Measurements from ENCODE around the gene CRLF1. TPM values are rescaled to one million over a fixed set of nuclear protein-coding genes. Genes with fewer than 3 reads are reported as not detected.

CRLF1 gene
- total and polyA plus RNA-seq, 2 of the 8 experiments (the other 6 are each of a cell fraction or from before 2014, with no cell fraction given) = 7.2 to 10.3 TPM

- Histone ChIP-seq H3K79me1 (ENCODE audit: low read depth, low read length) (no peaks in the 10 kb centered on the region), H3K4me2 (ENCODE audit: insufficient read depth in 1 of 2, low read depth in 2 of 2, low read length in 2 of 2) (no peak overlapping the region), H2AK5ac (ENCODE audit: low read depth, low read length) (no peak overlapping the region), H2BK12ac (ENCODE audit: low read depth, low read length) (no peak overlapping the region), H3K4ac (replicated peaks; ENCODE audit: insufficient read length, low read depth, low read length) (no peak overlapping the region), H3K14ac (ENCODE audit: insufficient read length) (no peak overlapping the region), H2BK20ac (ENCODE audit: low read length) (no peak overlapping the region), H2AFZ (ENCODE audit: low read length) (no peak overlapping the region), H3K4me3 (ENCODE audit: extremely low read depth in 1 of 4, insufficient read depth in 2 of 4, low read depth in 3 of 4, low read length in 4 of 4) (no peak overlapping the region), H3K4me1 (replicated peaks in 1 of 4; ENCODE audit: control insufficient read depth in 3 of 4, insufficient read depth in 4 of 4, low read length in 3 of 4) (peaks cover 3 to 22% (median 16%) of the 10 kb centered on the region in 4 experiments), H3K18ac (ENCODE audit: extremely low read depth, low read length) (no peak overlapping the region), H3K27ac (ENCODE audit: low read depth, low read length) (no peak overlapping the region), H3K23me2 (ENCODE audit: low read depth, low read length) (peaks cover 15% of the 10 kb centered on the region), H2BK15ac (ENCODE audit: low read length) (no peak overlapping the region), H3K27me3 (replicated peaks in 1 of 4; ENCODE audit: control insufficient read depth in 3 of 4, extremely low read depth in 1 of 4, insufficient read depth in 3 of 4, low read length in 3 of 4) (peaks cover 29 to 43% (median 39%) of the 10 kb centered on the region in 4 experiments), H3K79me2 (ENCODE audit: control insufficient read depth in 1 of 2, insufficient read depth in 2 of 2, low read length in 2 of 2) (no peaks in the 10 kb centered on the region), H3K9ac (replicated peaks in 1 of 4; ENCODE audit: extremely low read depth in 1 of 4, low read depth in 3 of 4, low read length in 3 of 4) (no peak overlapping the region), H3K23ac (ENCODE audit: insufficient read length) (no peak overlapping the region), H2BK120ac (replicated peaks; ENCODE audit: low read depth, low read length) (no peak overlapping the region), H3K36me3 (ENCODE audit: control insufficient read depth in 2 of 4, insufficient read depth in 4 of 4, low read length in 3 of 4) (peaks cover 0 to 3% (median 0%) of the 10 kb centered on the region in 4 experiments; a peak in 1 of 8 replicates), H4K20me1 (replicated peaks in 1 of 2; ENCODE audit: control insufficient read depth in 1 of 2, insufficient read depth in 2 of 2, low read length in 2 of 2) (peaks cover 0 to 12% of the 10 kb centered on the region in 2 experiments), H2BK5ac (ENCODE audit: low read depth, low read length) (no peak overlapping the region), H4K8ac (ENCODE audit: extremely low read depth, insufficient read depth, low read length) (no peak overlapping the region), H4K5ac (ENCODE audit: insufficient read length, low read depth, low read length) (no peak overlapping the region), H4K91ac (replicated peaks; ENCODE audit: insufficient read length, low read length) (no peak overlapping the region), H3K9me3 (ENCODE audit: insufficient read depth in 2 of 2, low read depth in 1 of 2, low read length in 1 of 2) (no peaks in the 10 kb centered on the region), H3K56ac (replicated peaks; ENCODE audit: insufficient read length, low read depth, low read length) (no peak overlapping the region)
- WGBS, 2 experiments (ENCODE audit: extremely low coverage in 1 of 2, insufficient coverage in 1 of 2, insufficient read length in 1 of 2, insufficient replicate concordance in 2 of 2, low coverage in 1 of 2, low lambda C conversion rate in 2 of 2, missing lambda C conversion rate in 1 of 2) = 83% methylated on average over 3 of the region's 3 CpGs; no CpG with 5 or more reads in 1 of the 2 experiments
- CTCF ChIA-PET (ENCODE audit: partially characterized antibody) = interaction anchor here (0.6 to 1.6 kb wide), 5 partner anchors 12 to 366 kb away, joined by 3 to 6 read pairs (median 3); no protein-coding TSS in a partner anchor
- TF ChIP-seq KDM4A (IDR thresholded peaks at IDR 0.05; ENCODE audit: low read depth, low read length, severe bottlenecking) (no peak), CBX8 (IDR thresholded peaks at IDR 0.05; ENCODE audit: borderline replicate concordance, low read depth, low read length) (no peak), BRCA1 (IDR thresholded peaks at IDR 0.05; ENCODE audit: low read depth, low read length) (no peak), RXRA (IDR thresholded peaks at IDR 0.05; ENCODE audit: insufficient read depth, low read depth, low read length) (no peak), POU5F1 (IDR thresholded peaks at IDR 0.05; ENCODE audit: low read depth, low read length) (no peak), RNF2 (IDR thresholded peaks at IDR 0.05; ENCODE audit: borderline replicate concordance, low read depth, low read length, missing control alignments, poor library complexity, severe bottlenecking) (no peak), E2F6 (IDR thresholded peaks at IDR 0.05) (no peak), MAFK (IDR thresholded peaks at IDR 0.05; ENCODE audit: low read depth, low read length) (no peak), GTF2F1 (IDR thresholded peaks at IDR 0.05; ENCODE audit: borderline replicate concordance, low read depth, low read length) (no peak), JUN (IDR thresholded peaks at IDR 0.05; ENCODE audit: low read depth, low read length) (no peak), KDM1A (IDR thresholded peaks at IDR 0.05; ENCODE audit: borderline replicate concordance, low read length) (no peak)
- POLR2A ChIA-PET (ENCODE audit: partially characterized antibody) = interaction anchor here (0.7 to 1.0 kb wide), 2 partner anchors 25 to 45 kb away, joined by 3 to 4 read pairs; no protein-coding TSS in a partner anchor
- DNase-seq (ENCODE audit: low read depth in 1 of 2, low spot score in 2 of 2) = no peak
- no peak for FAIRE-seq
Measured at GRCh38 chr19:18616023-18616422, 9.4 kb upstream of the CRLF1 start.

Data from H1 (cell line).